ENCODE results near the gene TMEM17.

The TMEM17 gene

DNA sequence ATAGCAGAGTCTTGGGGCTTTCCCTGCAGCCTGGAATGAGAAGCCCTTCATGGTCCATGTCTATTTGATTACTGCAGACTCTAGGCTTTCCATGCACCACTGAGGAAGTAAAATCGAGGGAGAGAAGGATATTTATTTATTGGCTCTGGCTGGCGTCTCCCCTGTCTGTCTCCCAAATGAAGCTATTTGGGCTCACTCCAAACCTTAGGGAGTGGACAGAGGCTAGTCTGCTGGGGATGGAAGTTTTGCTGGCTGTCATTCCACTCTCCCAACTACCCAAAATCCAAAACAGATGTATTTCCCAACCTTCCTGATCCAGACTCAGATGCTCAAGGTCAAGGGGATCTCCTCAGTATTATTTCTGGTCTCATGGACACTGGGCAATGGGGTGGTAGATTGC is 33.7 kb downstream of the TMEM17 start:
- Mint-ChIP-seq H3K4me1 (peaks cover 9% of the 10 kb centered on the region), H3K9me3 (no peaks in the 10 kb centered on the region), H3K27me3 (no peaks in the 10 kb centered on the region), H3K27ac (no peak overlapping the region), H3K4me3 (no peak overlapping the region), H3K36me3 (ENCODE audit: low read depth) (no peaks in the 10 kb centered on the region)
- no peak for DNase-seq
- no peak for ATAC-seq

DNA sequence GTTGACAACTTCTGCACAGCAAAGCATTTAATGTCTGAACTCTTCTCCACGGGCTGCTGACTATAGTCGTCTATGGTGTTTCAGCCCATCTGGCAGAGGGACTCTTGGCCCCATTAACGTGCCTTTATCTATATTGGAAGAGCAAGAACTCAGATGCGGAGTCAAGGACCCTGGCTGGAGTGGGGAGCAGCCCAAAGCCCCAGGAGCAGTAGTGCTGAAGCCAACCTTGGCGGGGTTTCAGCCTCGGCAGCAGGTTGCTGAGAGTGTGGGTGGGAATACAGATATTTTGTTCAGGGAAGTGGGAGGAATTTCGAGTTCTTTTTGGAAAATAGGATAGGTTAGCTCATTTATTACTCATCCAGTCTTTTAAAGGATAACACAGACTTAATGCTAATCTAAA is 34.2 kb downstream of the TMEM17 start:
- H3K4me3 Mint-ChIP-seq: no peak overlapping the region
- H3K36me3 Mint-ChIP-seq (ENCODE audit: low read depth): no peaks in the 10 kb centered on the region
- no peak for ATAC-seq
- peaks cover 9% of the 10 kb centered on the region for H3K4me1 Mint-ChIP-seq
- no peaks in the 10 kb centered on the region for H3K27me3 Mint-ChIP-seq
- DNase-seq: no peak
- no peak overlapping the region for H3K27ac Mint-ChIP-seq
- no peaks in the 10 kb centered on the region for H3K9me3 Mint-ChIP-seq

DNA sequence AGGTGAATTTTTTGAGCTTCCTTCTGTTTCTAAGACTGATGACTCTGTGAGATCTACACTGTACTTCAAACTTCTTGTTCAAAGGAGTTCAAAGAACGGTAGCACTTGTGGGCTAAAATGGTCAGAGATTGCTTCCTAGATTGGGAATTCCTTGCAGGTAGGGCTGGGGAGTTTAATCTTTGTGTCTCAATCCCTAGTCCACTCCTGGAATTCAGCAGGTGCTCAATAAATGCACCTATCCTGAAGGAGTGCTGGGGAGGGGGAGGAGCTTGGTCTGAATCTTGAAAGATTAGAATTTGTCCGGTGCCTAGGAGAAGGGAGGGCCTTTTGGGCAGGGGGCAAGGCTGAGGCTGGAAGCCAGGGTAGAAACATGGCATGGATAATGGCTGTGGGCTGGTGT is 34.6 kb downstream of the TMEM17 start:
- peaks cover 9% of the 10 kb centered on the region for H3K4me1 Mint-ChIP-seq
- no peaks in the 10 kb centered on the region for H3K36me3 Mint-ChIP-seq (ENCODE audit: low read depth)
- no peaks in the 10 kb centered on the region for H3K27me3 Mint-ChIP-seq
- H3K27ac Mint-ChIP-seq: no peak overlapping the region
- DNase-seq: no peak
- no peak for ATAC-seq
- no peak overlapping the region for H3K4me3 Mint-ChIP-seq
- no peaks in the 10 kb centered on the region for H3K9me3 Mint-ChIP-seq

DNA sequence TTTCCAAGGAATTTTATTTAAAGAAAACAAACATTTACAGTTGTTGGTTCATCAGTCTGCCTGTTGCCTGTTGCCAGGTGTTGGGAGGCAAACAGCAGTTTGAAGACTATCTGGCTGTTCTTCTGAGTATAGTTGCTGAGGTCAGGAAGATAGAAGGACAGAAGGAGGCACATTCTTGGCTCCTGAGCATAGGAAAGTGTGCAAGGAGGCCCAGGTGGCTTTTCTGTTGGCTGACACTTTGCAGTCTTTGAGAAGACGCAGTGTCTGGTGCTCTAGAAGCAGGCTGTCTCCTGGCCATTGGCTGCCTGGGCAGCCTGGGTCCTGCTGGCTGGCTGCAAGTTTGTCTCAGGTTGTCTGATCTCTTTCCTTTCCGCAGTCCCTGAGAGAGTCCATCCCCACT is 36.4 kb downstream of the TMEM17 start:
- no peaks in the 10 kb centered on the region for H3K27me3 Mint-ChIP-seq
- ATAC-seq: no peak
- H3K9me3 Mint-ChIP-seq: no peaks in the 10 kb centered on the region
- DNase-seq: no peak
- no peak overlapping the region for H3K4me3 Mint-ChIP-seq
- H3K36me3 Mint-ChIP-seq (ENCODE audit: low read depth): no peaks in the 10 kb centered on the region
- no peaks in the 10 kb centered on the region for H3K4me1 Mint-ChIP-seq
- H3K27ac Mint-ChIP-seq: no peak overlapping the region

DNA sequence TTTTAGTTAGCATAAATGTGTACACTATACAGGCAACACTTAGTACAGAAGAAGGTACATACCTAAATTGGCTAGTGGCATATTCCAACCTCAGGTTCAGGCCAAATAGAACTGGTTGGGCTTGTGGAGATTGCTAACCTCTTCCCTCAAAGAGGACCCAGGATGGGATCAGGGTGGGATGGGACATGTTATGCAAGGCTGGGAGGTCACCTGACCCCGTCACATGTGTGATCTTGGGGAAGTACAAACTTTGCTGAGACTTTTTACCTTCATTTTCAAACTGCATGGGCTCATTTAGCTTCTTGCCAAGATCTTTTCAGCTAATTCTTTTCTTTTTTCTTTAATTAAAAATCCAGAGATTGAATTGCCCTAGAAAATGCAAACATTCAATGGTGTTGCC is 36.9 kb downstream of the TMEM17 start:
- DNase-seq (no peak), ATAC-seq (no peak)
- no peak overlapping the region for H3K27ac Mint-ChIP-seq
- no peaks in the 10 kb centered on the region for H3K9me3 Mint-ChIP-seq
- no peaks in the 10 kb centered on the region for H3K4me1 Mint-ChIP-seq
- H3K4me3 Mint-ChIP-seq: no peak overlapping the region
- H3K27me3 Mint-ChIP-seq: no peaks in the 10 kb centered on the region
- no peaks in the 10 kb centered on the region for H3K36me3 Mint-ChIP-seq (ENCODE audit: low read depth)

DNA sequence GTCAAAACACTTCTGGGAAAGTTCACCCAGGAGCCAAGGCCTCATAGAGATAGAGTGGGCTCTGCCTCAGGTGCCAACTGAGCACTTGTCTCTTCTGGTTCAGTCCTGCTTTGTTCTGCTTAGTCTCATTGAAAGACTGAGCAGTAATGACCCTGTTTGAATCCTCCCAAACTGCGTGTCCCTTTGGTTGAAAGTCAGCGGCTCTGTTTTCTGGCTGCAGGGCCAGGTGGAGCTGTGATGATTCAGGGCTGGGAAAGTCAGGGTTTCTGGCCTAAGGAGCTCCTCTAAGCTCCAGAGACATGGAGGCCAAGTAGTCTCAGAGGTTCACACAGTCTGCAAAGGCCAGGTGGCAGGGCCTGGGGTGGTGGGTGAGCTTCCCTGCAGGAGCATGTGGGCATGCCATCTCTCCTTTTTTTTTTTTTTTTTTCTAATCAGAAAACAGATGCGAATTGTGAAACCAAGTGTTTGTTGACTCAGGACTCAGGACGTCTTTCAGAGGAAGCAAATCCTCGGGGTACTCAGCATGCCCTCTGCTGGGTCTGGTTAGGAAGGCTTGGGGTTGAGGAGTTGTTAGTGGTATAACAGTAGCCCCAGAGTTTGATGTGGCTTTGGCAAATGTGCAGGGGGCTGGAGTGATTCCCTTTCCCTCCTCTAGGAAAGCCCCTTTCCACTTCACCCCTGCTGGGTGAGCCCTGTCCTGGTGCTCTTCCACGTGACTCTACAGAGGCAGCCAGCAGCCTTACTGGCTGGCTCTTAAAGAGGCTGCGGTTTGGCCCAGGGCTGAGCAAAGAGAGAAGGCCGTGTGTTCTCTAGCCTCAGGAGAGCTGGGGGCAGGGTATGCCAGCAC is 38.3 kb downstream of the TMEM17 start:
- no peak for DNase-seq
- Mint-ChIP-seq H3K27me3 (no peaks in the 10 kb centered on the region), H3K4me1 (no peaks in the 10 kb centered on the region), H3K36me3 (ENCODE audit: low read depth) (no peaks in the 10 kb centered on the region), H3K4me3 (no peak overlapping the region), H3K27ac (no peak overlapping the region), H3K9me3 (no peaks in the 10 kb centered on the region)
- ATAC-seq: no peak

DNA sequence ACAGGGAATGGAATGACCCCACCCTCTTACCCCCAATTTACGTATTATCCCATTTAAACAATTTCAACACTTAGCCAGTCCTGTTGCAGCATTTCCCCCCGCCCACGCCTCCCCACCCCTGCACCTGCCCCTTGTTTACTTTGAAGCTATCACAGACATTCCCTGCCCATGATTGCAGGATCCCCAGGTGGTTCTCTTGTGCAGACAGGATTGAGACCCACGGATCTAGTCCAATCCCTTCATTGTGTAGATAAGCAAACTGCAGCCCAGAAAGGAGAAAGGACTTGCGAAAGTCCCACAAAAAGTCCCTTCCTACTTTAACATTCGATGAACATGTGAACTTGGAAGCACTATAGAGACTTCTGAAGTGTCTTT is 38.9 kb downstream of the TMEM17 start:
- Mint-ChIP-seq H3K9me3 (no peaks in the 10 kb centered on the region), H3K27ac (no peak overlapping the region), H3K4me3 (no peak overlapping the region), H3K4me1 (no peaks in the 10 kb centered on the region), H3K27me3 (no peaks in the 10 kb centered on the region), H3K36me3 (ENCODE audit: low read depth) (no peaks in the 10 kb centered on the region)
- ATAC-seq: no peak
- no peak for DNase-seq

DNA sequence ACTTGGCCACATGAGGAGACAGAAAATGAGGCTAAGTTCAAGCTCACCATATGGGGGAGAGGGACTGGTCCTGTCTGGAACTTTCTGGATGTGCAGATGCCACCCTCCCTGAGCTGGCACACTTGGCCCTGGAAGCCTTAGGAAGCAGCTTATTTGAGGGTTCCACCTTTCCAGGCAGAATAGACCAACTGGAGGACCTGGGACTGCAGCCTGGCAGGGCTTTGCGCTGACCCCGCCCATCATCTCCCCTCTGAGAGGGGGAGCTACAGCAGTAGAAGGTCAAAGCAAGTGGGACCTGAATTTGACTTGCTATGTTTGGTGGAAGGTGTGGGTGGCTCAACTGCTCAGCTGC is 39.5 kb downstream of the TMEM17 start:
- H3K4me3 Mint-ChIP-seq: no peak overlapping the region
- no peaks in the 10 kb centered on the region for H3K4me1 Mint-ChIP-seq
- no peaks in the 10 kb centered on the region for H3K27me3 Mint-ChIP-seq
- ATAC-seq (no peak), DNase-seq (no peak)
- no peaks in the 10 kb centered on the region for H3K9me3 Mint-ChIP-seq
- H3K27ac Mint-ChIP-seq: no peak overlapping the region
- no peaks in the 10 kb centered on the region for H3K36me3 Mint-ChIP-seq (ENCODE audit: low read depth)

DNA sequence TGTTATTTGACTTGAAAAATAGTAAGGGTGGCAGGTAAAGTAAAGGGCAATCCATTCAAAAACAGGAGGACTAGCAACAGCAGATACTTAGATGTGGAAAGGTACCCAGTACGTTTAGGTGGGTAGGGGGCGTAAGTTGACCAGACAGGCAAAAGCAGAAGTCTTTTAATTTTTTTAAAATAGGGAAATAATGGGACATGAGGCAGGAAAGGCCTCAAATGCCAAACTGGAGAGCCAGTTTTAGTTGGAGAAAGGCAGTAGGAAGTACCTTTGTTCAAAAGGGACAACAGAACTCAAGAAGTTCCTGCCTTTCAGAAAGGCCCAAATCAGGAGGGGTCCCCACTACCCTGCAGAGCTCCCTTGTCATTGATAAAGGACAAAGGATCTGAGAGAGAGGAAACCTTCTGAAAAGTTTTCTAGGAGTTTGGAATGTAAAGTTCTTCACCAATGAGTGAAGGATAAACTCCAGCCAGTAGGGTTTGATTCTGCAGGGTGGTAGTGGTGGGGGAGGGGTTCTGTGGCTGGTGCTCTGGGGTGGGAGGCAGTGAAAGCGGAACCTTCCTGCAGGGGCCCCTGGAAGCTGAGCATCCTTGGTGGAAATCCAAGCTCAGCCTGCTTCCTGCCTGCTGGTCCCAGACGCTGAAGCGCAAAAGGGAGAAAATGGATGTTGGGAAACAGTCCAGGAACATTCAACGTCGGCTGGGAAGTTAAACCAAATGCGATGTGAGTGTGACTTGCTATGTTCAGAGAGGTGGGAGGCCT is 40.1 kb downstream of the TMEM17 start:
- Mint-ChIP-seq H3K27ac (no peak overlapping the region), H3K4me1 (no peaks in the 10 kb centered on the region), H3K9me3 (no peaks in the 10 kb centered on the region), H3K27me3 (no peaks in the 10 kb centered on the region), H3K36me3 (ENCODE audit: low read depth) (no peaks in the 10 kb centered on the region), H3K4me3 (no peak overlapping the region)
- DNase-seq (no peak), ATAC-seq (no peak)

DNA sequence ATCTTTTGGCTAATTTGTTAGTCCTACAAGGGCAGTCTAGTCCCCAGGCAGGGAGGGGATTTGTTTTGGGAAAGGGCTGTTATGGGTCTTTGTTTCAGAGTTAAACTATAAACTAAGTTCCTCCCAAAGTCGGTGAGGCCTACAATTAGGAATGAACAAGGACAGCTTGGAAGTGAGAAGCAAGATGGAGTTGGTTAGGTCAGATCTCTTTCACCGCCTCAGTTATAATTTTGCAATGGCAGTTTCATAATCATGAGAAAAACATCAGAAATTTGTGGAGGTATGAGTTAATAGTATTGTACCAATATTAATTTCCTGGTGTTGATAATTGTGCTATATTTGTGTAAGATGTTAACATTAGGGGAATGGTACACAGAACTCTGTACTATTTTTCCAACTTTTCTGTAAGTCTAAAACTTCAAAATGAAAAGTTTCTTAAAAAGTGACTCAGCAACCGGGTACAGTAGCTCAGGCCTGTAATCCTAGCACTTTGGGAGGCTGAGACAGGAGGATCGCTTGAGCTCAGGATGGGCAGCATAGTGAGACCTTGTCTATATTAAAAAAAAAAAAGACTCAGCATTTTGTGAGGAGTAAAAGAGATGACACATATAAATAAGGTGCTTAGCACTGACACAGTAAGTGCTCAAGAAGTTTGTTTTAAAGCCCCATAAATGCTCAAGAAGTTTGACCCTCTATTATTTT is 40.8 kb downstream of the TMEM17 start:
- no peak for ATAC-seq
- no peaks in the 10 kb centered on the region for H3K36me3 Mint-ChIP-seq (ENCODE audit: low read depth)
- DNase-seq: no peak
- no peak overlapping the region for H3K4me3 Mint-ChIP-seq
- H3K9me3 Mint-ChIP-seq: no peaks in the 10 kb centered on the region
- no peaks in the 10 kb centered on the region for H3K4me1 Mint-ChIP-seq
- no peak overlapping the region for H3K27ac Mint-ChIP-seq
- no peaks in the 10 kb centered on the region for H3K27me3 Mint-ChIP-seq

DNA sequence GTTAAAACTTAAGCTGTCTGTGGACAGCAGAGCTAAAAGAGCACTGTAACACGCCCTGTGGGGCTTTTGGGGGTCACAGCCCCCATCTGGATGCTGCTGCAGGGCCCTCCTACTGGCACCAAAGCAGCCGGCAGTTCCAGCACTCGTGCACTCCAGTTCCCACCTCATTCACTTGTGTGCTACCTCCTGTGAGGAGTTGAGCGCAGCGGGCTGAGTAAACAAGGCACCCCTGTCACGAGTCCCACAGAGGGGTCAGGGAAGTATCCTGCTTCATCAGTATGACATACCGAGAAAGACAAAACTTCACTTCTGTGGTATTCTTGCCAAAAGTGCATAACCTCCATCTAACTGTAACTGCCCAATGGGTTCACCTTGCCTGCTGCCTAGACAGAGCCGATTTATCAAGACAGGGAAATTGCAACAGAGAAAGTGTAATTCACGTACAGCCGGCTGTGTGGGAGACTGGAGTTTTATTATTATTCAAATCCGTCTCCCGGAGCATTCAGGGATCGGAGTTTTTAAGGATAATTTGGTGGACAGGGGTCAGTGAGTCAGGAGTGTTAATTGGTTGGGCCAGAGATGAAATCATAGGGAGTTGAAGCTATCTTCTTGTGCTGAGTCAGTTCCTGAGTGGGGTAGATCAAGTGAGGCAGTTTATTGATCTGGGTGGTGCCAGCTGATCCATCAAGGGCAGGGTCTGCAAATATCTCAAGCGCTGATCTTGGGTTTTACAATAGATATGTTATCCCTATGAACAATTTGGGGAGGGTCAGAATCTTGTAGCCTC is 41.6 kb downstream of the TMEM17 start:
- no peaks in the 10 kb centered on the region for H3K4me1 Mint-ChIP-seq
- ATAC-seq (no peak), DNase-seq (no peak)
- no peak overlapping the region for H3K4me3 Mint-ChIP-seq
- no peaks in the 10 kb centered on the region for H3K9me3 Mint-ChIP-seq
- H3K27me3 Mint-ChIP-seq: no peaks in the 10 kb centered on the region
- H3K36me3 Mint-ChIP-seq (ENCODE audit: low read depth): no peaks in the 10 kb centered on the region
- no peak overlapping the region for H3K27ac Mint-ChIP-seq

DNA sequence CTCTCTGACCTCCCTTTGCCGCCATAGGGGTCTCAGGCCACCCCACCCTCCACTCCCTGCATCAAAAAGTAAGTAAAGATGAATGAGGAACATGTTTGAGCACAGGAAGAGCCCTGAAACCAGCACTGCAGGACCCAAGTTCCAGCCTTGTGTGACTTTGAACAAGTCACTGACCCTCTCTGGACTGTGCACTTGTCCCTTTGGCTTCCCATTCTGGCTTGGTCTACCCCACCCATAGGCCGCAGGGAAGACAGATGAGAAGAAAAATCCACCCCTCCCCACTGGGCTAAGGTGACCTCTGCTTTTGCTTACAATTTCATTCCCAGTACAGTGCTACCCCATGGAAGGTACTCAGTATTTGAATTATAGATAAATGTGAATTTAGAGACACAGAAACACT is 43.8 kb downstream of the TMEM17 start:
- Mint-ChIP-seq H3K27me3 (no peaks in the 10 kb centered on the region), H3K36me3 (ENCODE audit: low read depth) (no peaks in the 10 kb centered on the region), H3K27ac (no peak overlapping the region), H3K4me3 (no peak overlapping the region), H3K4me1 (no peaks in the 10 kb centered on the region), H3K9me3 (no peaks in the 10 kb centered on the region)
- DNase-seq (no peak), ATAC-seq (no peak)

DNA sequence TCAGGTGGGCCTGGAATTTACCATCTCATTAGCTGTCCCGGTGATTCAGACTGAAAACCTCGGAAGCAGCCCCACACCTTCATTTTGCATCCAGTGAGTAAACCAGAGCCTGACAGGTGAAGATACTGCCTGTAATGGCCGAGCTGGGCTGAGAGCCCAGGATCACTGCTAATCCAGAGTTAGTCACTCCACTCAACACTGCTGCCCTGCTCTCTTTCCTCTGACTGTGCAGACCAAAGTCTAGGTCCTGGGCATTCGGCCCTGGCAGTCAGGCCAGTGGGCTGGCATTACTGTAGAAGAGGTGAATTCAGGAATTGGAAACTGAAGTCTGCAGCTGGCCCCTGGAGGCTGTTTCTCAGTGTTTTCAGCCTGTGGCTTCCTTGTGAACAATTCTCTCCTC is 44.3 kb downstream of the TMEM17 start:
- no peaks in the 10 kb centered on the region for H3K27me3 Mint-ChIP-seq
- H3K4me1 Mint-ChIP-seq: no peaks in the 10 kb centered on the region
- no peaks in the 10 kb centered on the region for H3K9me3 Mint-ChIP-seq
- ATAC-seq: no peak
- no peak overlapping the region for H3K27ac Mint-ChIP-seq
- H3K4me3 Mint-ChIP-seq: no peak overlapping the region
- no peak for DNase-seq
- no peaks in the 10 kb centered on the region for H3K36me3 Mint-ChIP-seq (ENCODE audit: low read depth)

DNA sequence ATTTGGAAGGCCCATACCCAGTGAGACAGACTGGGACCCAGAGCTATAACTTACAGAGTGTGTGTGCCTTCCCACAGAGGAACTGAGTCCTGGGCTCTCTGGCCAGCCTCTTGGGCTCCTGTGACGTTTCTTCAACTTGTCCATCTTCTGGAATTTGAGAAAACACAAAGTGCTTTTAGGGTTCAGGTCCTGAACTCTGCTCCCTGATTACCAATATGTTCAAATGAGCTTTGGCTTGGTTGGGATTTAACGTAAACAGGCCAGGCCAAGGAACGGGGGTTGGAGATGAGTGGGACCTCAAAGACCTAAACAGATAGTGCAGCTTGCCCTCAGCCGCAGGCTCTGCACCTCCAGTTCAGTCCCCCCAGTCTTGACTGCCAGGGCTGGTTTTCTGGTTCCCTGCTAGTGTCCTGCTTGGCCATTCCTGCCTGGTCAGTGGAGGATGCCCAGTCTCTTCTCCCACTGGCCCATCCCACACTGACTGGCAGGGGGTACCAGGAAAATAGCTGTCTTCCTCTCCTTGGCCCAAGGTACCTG is 44.9 kb downstream of the TMEM17 start:
- Mint-ChIP-seq H3K27ac (no peak overlapping the region), H3K4me1 (no peaks in the 10 kb centered on the region), H3K36me3 (ENCODE audit: low read depth) (no peaks in the 10 kb centered on the region), H3K27me3 (peaks cover 4% of the 10 kb centered on the region), H3K9me3 (no peaks in the 10 kb centered on the region), H3K4me3 (no peak overlapping the region)
- ATAC-seq: no peak
- DNase-seq: no peak
